Duodenal mucosa (tissue), 2 donors: ENCODE data around the gene TMCC1.

ENCODE experiments used
- H3K27ac ChIP-seq: one replicate; pipeline ENCODE4 v1.7.0; 2013; ENCODE audit warnings: low read depth, low read length
- H3K27me3 ChIP-seq, 2 donors: one replicate each; pipeline ENCODE4 v1.7.0; 2013; ENCODE audit warnings: low read length in 2 of 2, control low read depth in 1 of 2; ENCODE audit not compliant: insufficient read depth in 2 of 2, control insufficient read depth in 1 of 2
- H3K36me3 ChIP-seq, 2 donors: one replicate each; pipeline ENCODE4 v1.7.0; 2013; ENCODE audit warnings: low read length in 2 of 2, control low read depth in 1 of 2; ENCODE audit not compliant: insufficient read depth in 2 of 2, control insufficient read depth in 1 of 2
- H3K4me1 ChIP-seq, 2 donors: one replicate each; pipeline ENCODE4 v1.7.0; 2013; ENCODE audit warnings: low read length in 2 of 2, control low read depth in 1 of 2; ENCODE audit not compliant: insufficient read depth in 2 of 2, control insufficient read depth in 1 of 2
- H3K4me3 ChIP-seq, 2 donors: one replicate each; pipeline ENCODE4 v1.7.0; 2013; ENCODE audit warnings: low read length in 2 of 2, low read depth in 1 of 2
- H3K9ac ChIP-seq, 2 donors: one replicate each; pipeline ENCODE4 v1.7.0; 2013; ENCODE audit warnings: low read length in 2 of 2, low read depth in 1 of 2
- H3K9me3 ChIP-seq, 2 donors: one replicate each; pipeline ENCODE4 v1.7.0; 2013; ENCODE audit warnings: low read length in 2 of 2, control low read depth in 1 of 2; ENCODE audit not compliant: control insufficient read depth in 1 of 2

TMCC1 gene

GRCh38 chr3:129740090-129740489 lies 153.4 kb downstream of the TMCC1 start:
- H3K27me3 ChIP-seq, result no peaks in the 10 kb centered on the region
- no peak overlapping the region for H3K4me3 ChIP-seq

GRCh38 chr3:129739634-129740033 lies 153.9 kb downstream of the TMCC1 start:
- H3K4me3 ChIP-seq, result no peak overlapping the region
- no peaks in the 10 kb centered on the region for H3K27me3 ChIP-seq
- H3K27ac ChIP-seq, result no peak overlapping the region
- H3K36me3 ChIP-seq, result no peaks in the 10 kb centered on the region
- H3K9ac ChIP-seq, result no peak overlapping the region
- peaks cover 0 to 7% of the 10 kb centered on the region in 2 donors for H3K4me1 ChIP-seq
- H3K9me3 ChIP-seq, result no peaks in the 10 kb centered on the region

More at GRCh38 chr3:129740090-129740489, 153.4 kb downstream of the TMCC1 start:
- H3K36me3 ChIP-seq, result no peaks in the 10 kb centered on the region
- H3K9ac ChIP-seq, result no peak overlapping the region
- peaks cover 0 to 7% of the 10 kb centered on the region in 2 donors for H3K4me1 ChIP-seq
- no peak overlapping the region for H3K27ac ChIP-seq
- H3K9me3 ChIP-seq, result no peaks in the 10 kb centered on the region

DNA sequence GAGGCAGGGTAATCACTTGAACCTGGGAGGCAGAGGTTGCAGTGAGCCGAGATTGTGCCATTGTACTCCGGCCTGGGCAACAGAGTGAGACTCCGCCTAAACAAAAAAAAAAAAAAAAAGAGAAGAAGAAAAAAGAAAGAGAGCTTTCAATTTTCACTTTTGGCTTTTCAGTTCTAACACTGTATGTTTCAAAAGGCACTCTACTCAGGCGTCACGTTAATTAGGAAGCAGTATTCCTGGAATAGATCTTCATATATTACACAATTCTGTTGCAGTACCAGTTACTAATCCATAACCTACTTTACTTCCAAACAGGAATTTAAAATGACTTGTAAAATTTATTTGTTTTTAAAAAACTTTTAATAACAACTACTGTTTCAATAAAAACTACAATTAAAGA lies 155.3 kb downstream of the TMCC1 start:
- no peaks in the 10 kb centered on the region for H3K9me3 ChIP-seq
- no peaks in the 10 kb centered on the region for H3K36me3 ChIP-seq
- H3K27ac ChIP-seq, result no peak overlapping the region
- H3K4me3 ChIP-seq, result no peak overlapping the region
- no peaks in the 10 kb centered on the region for H3K27me3 ChIP-seq
- no peak overlapping the region for H3K9ac ChIP-seq
- peaks cover 0 to 7% of the 10 kb centered on the region in 2 donors for H3K4me1 ChIP-seq

DNA sequence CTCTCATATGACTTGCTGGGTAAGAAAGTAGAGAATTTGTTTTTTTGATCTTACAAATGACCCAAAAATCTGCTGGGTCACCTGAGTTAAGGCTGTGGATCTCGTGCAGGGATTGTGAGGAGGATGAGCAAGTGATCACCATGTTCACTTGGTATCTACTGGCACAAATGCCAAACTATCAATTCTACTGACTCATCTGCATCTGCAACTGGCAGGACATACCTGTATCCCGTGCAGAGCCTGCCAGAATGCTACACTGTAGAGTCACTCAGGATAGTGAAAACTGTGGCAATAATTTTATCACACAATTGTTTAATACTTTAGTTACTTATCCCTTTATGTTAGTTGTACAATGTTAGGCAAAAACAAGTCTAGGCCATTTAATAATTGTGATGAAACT lies 157.4 kb downstream of the TMCC1 start:
- Histone ChIP-seq H3K36me3 (no peaks in the 10 kb centered on the region), H3K4me3 (no peak overlapping the region), H3K9me3 (no peaks in the 10 kb centered on the region), H3K27ac (no peak overlapping the region), H3K4me1 (peaks cover 0 to 7% of the 10 kb centered on the region in 2 donors), H3K9ac (no peak overlapping the region), H3K27me3 (no peaks in the 10 kb centered on the region)

DNA sequence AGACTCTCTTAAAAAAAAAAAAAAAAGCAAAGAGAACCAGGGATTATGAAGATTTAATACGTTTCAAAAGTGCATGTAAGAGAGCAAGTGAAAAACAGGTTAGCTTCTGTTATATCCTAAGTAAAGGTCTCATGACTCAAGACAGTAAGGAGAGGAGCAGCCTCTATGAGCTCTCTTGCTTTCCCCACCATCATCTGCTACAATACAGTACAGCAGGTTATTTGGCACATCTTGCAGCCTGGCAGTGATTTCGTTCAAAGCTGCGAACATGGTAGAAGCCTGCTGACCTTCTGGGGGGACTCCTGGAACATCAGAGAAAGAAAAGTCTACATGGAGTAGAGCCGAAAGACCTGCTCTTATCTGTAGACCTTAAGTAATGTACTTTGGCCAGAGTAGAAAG lies 157.9 kb downstream of the TMCC1 start:
- Histone ChIP-seq H3K27ac (no peak overlapping the region), H3K27me3 (no peaks in the 10 kb centered on the region), H3K4me1 (peaks cover 0 to 7% of the 10 kb centered on the region in 2 donors), H3K9ac (no peak overlapping the region), H3K36me3 (no peaks in the 10 kb centered on the region), H3K9me3 (no peaks in the 10 kb centered on the region), H3K4me3 (no peak overlapping the region)

DNA sequence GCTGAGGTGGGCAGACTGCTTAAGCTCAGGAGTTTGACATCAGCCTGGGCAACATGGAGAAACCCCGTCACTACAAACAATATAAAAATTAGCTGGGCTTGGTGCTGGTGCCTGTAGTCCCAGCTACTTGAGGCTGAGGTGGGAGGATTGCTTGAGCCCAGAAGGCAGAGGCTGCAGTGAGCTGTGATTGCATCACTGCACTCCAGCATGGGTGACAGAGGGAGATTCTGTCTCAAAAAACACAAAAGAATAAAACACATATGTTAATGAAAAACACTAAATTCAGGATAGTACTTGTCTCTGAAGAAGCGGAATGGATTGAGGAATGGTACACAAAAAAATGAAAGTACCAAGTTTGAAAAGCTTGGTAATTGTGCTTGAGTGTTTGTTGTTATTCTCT lies 159.1 kb downstream of the TMCC1 start:
- no peak overlapping the region for H3K27ac ChIP-seq
- no peaks in the 10 kb centered on the region for H3K27me3 ChIP-seq
- no peaks in the 10 kb centered on the region for H3K4me1 ChIP-seq
- H3K4me3 ChIP-seq, result no peak overlapping the region
- H3K9me3 ChIP-seq, result no peaks in the 10 kb centered on the region
- no peaks in the 10 kb centered on the region for H3K36me3 ChIP-seq
- H3K9ac ChIP-seq, result no peak overlapping the region

DNA sequence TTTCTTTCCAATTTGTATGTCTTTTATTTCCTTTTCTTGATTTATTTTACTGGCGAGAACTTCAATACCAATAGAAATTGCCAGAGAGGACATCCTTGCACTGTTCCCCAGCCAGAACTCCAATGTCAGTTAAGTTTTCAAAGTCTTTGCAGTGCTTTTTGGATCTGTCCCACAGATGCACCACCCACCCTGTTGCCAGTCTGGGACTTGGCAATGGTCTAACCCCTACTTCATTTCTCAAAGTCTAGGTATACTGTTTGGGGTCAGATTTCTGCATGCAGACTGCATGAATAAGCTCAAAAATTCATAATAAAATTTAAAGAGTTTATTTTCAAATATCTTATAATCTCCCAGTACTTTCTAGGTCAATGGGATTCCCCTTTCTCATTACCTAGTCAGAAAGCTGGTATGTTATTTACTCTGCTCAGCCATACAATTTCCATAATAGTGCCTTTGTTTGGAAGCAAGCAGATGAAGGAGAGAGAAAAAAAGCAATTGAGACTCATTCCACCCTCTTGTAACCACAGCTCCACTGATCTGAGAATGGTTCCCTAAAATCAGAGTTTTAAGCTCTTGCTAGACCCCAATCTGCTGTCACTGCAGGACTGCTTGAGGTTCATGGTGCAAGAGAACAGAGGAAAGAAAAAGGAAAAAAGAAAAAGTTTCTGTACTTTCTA lies 161.2 kb downstream of the TMCC1 start:
- Histone ChIP-seq H3K4me3 (no peak overlapping the region), H3K4me1 (no peaks in the 10 kb centered on the region), H3K36me3 (no peaks in the 10 kb centered on the region), H3K27me3 (no peaks in the 10 kb centered on the region), H3K9me3 (no peaks in the 10 kb centered on the region), H3K27ac (no peak overlapping the region), H3K9ac (no peak overlapping the region)

- Histone ChIP-seq H3K9ac (no peak overlapping the region), H3K27me3 (no peaks in the 10 kb centered on the region), H3K4me3 (no peak overlapping the region), H3K9me3 (no peaks in the 10 kb centered on the region), H3K4me1 (no peaks in the 10 kb centered on the region), H3K27ac (no peak overlapping the region), H3K36me3 (no peaks in the 10 kb centered on the region)
Measured at GRCh38 chr3:129727707-129728106, 165.8 kb downstream of the TMCC1 start.

GRCh38 chr3:129723558-129724324 lies 169.8 kb downstream of the TMCC1 start:
- H3K9ac ChIP-seq, result no peak overlapping the region
- H3K4me3 ChIP-seq, result no peak overlapping the region
- no peak overlapping the region for H3K27ac ChIP-seq
- no peaks in the 10 kb centered on the region for H3K4me1 ChIP-seq
- H3K36me3 ChIP-seq, result no peaks in the 10 kb centered on the region
- H3K9me3 ChIP-seq, result no peaks in the 10 kb centered on the region
- no peaks in the 10 kb centered on the region for H3K27me3 ChIP-seq

- no peaks in the 10 kb centered on the region for H3K4me1 ChIP-seq
- H3K9ac ChIP-seq, result no peak overlapping the region
- no peaks in the 10 kb centered on the region for H3K9me3 ChIP-seq
- H3K4me3 ChIP-seq, result no peak overlapping the region
- no peaks in the 10 kb centered on the region for H3K27me3 ChIP-seq
- H3K36me3 ChIP-seq, result no peaks in the 10 kb centered on the region
- no peak overlapping the region for H3K27ac ChIP-seq
Measured at GRCh38 chr3:129722527-129722926, 171.0 kb downstream of the TMCC1 start.
